Ishikawa (cell line): ENCODE results near the gene ATP9B.

Source experiments
- CEBPB ChIP-seq: IDR thresholded peaks from 2 replicates; pipeline ENCODE4 v1.6.1; 2012
- FOXM1 ChIP-seq: IDR thresholded peaks from 2 replicates; pipeline ENCODE4 v1.6.1; 2012; ENCODE audit warnings: low read depth, borderline replicate concordance
- TAF1 ChIP-seq: IDR thresholded peaks from 2 replicates; pipeline ENCODE4 v1.6.1; 2012; ENCODE audit warnings: low read depth, mild to moderate bottlenecking
- TF ChIP-seq, protein P1 (sequence below): IDR thresholded peaks from 2 replicates; pipeline ENCODE4 v1.6.1; 2012; ENCODE audit warnings: low read depth, mild to moderate bottlenecking
- TF ChIP-seq, protein P2 (sequence below): IDR thresholded peaks from 2 replicates; pipeline ENCODE4 v1.6.1; 2012

DNA sequence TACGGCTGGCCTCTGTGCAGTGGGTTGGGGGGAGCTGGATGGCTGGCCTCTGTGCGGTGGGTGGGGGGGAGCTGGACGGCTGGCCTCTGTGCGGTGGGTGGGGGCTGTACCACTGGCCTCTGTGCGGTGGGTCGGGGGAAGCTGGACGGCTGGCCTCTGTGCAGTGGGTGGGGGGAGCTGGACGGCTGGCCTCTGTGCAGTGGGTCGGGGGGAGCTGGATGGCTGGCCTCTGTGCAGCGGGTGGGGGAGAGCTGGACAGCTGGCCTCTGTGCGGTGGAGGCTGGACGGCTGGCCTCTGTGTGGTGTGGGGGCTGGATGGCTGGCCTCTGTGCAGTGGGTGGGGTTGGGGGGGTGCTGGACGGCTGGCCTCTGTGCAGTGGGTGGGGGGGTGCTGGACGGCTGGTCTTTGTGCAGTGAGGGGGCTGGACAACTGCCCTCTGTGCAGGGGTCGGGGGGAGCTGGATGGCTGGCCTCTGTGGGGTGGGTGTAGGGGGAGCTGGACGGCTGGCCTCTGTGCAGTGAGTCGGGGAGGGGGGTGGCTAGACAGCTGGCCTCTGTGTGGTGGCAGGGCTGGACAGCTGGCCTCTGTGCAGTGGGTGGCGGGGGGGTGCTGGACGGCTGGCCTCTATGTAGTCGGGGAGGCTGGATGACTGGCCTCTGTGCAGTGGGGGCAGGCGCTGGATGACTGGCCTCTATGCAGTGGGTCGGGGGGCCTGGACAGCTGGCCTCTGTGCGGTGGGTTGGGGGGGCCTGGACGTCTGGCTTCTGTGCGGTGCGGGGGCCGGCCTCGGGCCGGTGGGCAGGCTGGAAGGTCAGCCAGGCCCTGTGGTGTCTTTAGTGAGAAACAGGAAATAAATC, 358.4 kb downstream of the ATP9B start:
- TF ChIP-seq, protein P1, sequence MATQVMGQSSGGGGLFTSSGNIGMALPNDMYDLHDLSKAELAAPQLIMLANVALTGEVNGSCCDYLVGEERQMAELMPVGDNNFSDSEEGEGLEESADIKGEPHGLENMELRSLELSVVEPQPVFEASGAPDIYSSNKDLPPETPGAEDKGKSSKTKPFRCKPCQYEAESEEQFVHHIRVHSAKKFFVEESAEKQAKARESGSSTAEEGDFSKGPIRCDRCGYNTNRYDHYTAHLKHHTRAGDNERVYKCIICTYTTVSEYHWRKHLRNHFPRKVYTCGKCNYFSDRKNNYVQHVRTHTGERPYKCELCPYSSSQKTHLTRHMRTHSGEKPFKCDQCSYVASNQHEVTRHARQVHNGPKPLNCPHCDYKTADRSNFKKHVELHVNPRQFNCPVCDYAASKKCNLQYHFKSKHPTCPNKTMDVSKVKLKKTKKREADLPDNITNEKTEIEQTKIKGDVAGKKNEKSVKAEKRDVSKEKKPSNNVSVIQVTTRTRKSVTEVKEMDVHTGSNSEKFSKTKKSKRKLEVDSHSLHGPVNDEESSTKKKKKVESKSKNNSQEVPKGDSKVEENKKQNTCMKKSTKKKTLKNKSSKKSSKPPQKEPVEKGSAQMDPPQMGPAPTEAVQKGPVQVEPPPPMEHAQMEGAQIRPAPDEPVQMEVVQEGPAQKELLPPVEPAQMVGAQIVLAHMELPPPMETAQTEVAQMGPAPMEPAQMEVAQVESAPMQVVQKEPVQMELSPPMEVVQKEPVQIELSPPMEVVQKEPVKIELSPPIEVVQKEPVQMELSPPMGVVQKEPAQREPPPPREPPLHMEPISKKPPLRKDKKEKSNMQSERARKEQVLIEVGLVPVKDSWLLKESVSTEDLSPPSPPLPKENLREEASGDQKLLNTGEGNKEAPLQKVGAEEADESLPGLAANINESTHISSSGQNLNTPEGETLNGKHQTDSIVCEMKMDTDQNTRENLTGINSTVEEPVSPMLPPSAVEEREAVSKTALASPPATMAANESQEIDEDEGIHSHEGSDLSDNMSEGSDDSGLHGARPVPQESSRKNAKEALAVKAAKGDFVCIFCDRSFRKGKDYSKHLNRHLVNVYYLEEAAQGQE, result no peak
- TF ChIP-seq, protein P2, sequence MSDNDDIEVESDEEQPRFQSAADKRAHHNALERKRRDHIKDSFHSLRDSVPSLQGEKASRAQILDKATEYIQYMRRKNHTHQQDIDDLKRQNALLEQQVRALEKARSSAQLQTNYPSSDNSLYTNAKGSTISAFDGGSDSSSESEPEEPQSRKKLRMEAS, result no peak
- no peak for TF ChIP-seq FOXM1
- no peak for TF ChIP-seq CEBPB
- no peak for TF ChIP-seq TAF1
